Measurements from ENCODE around the gene EDC3. TPM values are rescaled to one million over a fixed set of nuclear protein-coding genes. Genes with fewer than 3 reads are reported as not detected.
"Not testable (repeated sequence)": the region's sequence is repeated elsewhere in the genome, so short reads cannot be mapped to it uniquely, and the experiment has no call there.

EDC3 gene
- total and polyA plus RNA-seq, 9 of the 15 experiments (the other 6 are each of a cell fraction or from before 2014, with no cell fraction given): 11.7 to 63.9 (median 32.8) TPM

GRCh38 chr15:74661280-74661679 lies 34.5 kb downstream of the EDC3 start:
- DNase-seq (ENCODE audit: extremely low read depth in 1 of 4, low spot score in 3 of 4); H3K4me2 ChIP-seq (ENCODE audit: insufficient read depth, low read length); H2AFZ ChIP-seq (ENCODE audit: low read depth, low read length); H4K20me1 ChIP-seq (replicated peaks; ENCODE audit: control insufficient read depth, insufficient read depth, low read length); intact Hi-C loops (cut with micrococcal nuclease); H3K9me1 ChIP-seq (ENCODE audit: control insufficient read depth, insufficient read depth, low read length); H3K9ac ChIP-seq (ENCODE audit: insufficient read depth in 1 of 2, low read depth in 2 of 2, low read length in 2 of 2); H3K36me3 ChIP-seq (ENCODE audit: control insufficient read depth, insufficient read depth, low read length); in situ Hi-C loops (cut with MboI); BruUV-seq (replicated peaks); CTCF ChIA-PET (ENCODE audit: low intra/inter-chr PET ratio); FAIRE-seq; H3K4me3 ChIP-seq; H3K79me2 ChIP-seq (ENCODE audit: control insufficient read depth, insufficient read depth, low read length); ATAC-seq; H3K4me1 ChIP-seq (replicated peaks in 1 of 2; ENCODE audit: control insufficient read depth in 2 of 2, insufficient read depth in 2 of 2, low read length in 2 of 2); H3K27me3 ChIP-seq (ENCODE audit: control insufficient read depth in 2 of 2, insufficient read depth in 2 of 2, low read length in 2 of 2); H3K27ac ChIP-seq (ENCODE audit: extremely low read depth, low read depth, low read length); H3K9me3 ChIP-seq (replicated peaks; ENCODE audit: control insufficient read depth, insufficient read depth, low read depth, low read length): not testable (repeated sequence)
- 84% methylated on average over 8 of the region's 8 CpGs for WGBS (ENCODE audit: insufficient coverage, low coverage, missing lambda C conversion rate)
- POLR2A ChIA-PET: interaction anchor here (1.0 kb wide), 1 partner anchor 13 kb away, joined by 3 read pairs; no protein-coding TSS in a partner anchor
- TF ChIP-seq ZBTB40 (IDR thresholded peaks at IDR 0.05): peak; percentile 88
- TF ChIP-seq ZBTB40 (CRISPR knock-in tag; IDR thresholded peaks at IDR 0.05): peak; percentile 86

Measured in K562 (cell line).